Posterior vena cava (tissue), 2 donors: ENCODE data around the gene TRIM46. TPM values are rescaled to one million over a fixed set of nuclear protein-coding genes. Genes with fewer than 3 reads are reported as not detected.
"Not testable (repeated sequence)": the region's sequence is repeated elsewhere in the genome, so short reads cannot be mapped to it uniquely, and the experiment has no call there.

Experiments
- DNase-seq: peaks from one replicate; pipeline ENCODE4 v3.0.0-alpha.2; 2020; ENCODE audit warnings: low spot score
- intact Hi-C, 2 donors: fragments of 100-400 bp; cut with DNase I; formaldehyde crosslinking; loops; one replicate each; pipeline versions ENCODE4 v1.14.1 to v1.14.2; 2022 to 2023
- total RNA-seq, 2 donors: library from RNA; stranded (reverse); fragmentation: NEBNext Ultra II Directional; extraction: Animal tissue kit (Norgen Biotek cat#: 25700); gene quantifications; one replicate each; pipeline ENCODE4 v1.2.1, GENCODE V29; 2021
- donor health status: DM: yes; HTN: yes; CAD: no.
- donor health status: DM: yes; HTN: yes; CAD: no.

The TRIM46 gene
- total RNA-seq, 2 donors from 2014 or later, result 1.3 to 2.1 TPM

DNA sequence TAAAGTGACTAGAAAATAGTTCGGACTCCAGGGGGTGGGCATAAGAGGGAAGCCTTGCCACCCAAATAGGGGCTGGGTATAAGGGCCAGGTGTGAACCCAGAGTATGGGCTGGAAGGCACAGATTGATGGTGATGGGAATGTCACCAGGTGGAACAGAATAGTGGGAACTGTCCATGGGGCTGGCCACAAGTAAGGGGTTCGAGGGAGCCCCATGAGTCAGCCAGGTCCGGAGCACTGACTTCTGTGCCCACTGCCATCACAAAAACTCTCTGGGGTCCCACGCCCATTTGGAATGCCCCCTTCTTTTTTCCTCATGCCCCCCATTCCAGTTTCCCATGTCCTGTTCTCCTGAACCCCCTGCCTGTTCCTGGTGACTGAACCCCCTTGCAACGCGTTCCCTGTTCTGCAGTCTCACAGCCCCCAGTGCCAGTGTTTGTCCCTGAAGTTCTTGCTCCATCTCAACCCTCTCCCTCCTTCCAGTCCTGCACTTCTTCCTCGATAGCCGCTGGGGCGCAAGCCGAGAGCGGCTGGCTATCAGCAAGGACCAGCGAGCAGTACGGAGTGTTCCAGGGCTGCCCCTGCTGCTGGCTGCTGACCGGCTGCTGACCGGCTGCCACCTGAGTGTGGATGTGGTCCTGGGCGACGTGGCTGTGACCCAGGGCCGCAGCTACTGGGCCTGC lies 7.9 kb downstream of the TRIM46 start:
- intact Hi-C loops, result no loop called here
- peak; percentile 58 for DNase-seq

DNA sequence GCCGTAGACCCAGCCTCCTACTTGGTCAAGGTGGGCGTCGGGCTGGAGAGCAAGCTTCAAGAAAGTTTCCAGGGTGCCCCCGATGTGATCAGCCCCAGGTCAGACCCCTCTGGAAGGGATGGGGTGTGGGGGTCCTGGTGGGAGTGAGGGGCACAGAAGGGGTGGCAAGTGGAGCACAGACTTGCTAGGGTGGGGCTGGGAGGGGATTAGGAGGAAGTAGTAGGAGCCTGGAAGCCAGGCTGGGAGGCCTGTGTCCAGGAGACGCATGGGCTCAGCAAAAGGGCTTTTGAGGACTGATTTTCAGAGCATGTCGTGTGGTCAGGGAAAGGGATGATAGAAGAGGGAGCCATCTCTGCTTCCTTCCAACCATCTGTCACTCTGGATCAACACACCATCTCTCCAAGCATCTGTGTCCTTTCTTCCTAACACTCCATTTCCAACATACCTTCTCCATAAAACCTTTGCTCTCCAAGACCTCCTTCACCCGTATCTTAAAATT lies 8.5 kb downstream of the TRIM46 start:
- intact Hi-C loops, result no loop called here
- peak; percentile 60 for DNase-seq

DNA sequence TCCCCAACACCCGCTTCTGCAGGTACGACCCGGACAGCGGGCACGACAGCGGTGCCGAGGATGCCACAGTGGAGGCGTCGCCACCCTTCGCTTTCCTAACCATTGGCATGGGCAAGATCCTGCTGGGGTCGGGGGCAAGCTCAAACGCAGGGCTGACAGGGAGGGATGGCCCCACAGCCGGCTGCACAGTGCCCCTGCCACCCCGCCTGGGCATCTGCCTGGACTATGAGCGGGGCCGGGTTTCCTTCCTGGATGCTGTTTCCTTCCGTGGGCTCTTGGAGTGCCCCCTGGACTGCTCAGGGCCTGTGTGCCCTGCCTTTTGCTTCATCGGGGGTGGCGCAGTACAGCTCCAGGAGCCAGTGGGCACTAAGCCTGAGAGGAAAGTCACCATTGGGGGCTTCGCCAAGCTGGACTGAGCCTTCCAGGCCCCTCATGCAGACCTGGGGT lies 10.1 kb downstream of the TRIM46 start:
- no peak for DNase-seq
- intact Hi-C loops, result no loop called here

GRCh38 chr1:155184351-155184811 lies 10.7 kb downstream of the TRIM46 start:
- intact Hi-C loops, result no loop called here
- no peak for DNase-seq

GRCh38 chr1:155184835-155185782 lies 11.5 kb downstream of the TRIM46 start:
- DNase-seq, result peak; percentile 83
- intact Hi-C loops, result no loop called here

GRCh38 chr1:155185783-155186066 lies 12.1 kb downstream of the TRIM46 start:
- no peak for DNase-seq
- intact Hi-C loops, result no loop called here

DNA sequence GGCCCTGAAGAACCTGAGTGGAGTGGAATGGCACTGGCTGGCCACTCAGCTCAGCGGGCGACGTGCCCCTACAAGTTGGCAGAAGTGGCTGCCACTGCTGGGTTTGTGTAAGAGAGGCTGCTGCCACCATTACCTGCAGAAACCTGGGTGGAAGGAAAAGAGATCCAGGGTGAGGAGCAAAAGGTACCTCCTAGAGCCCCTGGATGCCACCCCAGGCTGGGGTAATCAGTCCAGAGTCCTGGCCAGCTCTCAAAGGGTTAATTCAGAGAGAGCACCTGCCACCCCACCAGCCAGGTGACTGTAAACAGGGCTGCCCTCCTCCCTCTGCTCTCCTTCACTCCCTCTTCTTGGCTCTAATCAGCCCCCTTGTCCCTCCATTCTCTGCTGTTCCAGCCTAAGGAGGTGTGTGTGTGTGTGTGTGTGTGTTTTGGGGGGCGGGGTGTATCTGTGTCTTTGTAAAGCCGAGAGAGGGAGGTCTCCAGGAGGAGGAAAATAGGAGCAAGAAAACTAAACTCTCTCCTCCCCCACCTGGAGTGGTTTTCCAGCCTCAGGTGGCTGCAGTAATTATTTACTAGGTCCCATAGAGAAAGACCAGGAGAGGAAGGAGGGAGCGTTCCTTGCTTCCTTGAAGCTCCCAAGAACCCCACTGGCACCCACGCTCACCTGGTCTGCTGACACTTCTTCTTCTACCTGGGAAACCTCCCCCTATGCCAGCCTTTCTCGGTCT lies 12.6 kb downstream of the TRIM46 start:
- DNase-seq, result peak; percentile 65
- intact Hi-C loops, result no loop called here

- DNase-seq, result no peak
- intact Hi-C loops, result no loop called here
Observed at GRCh38 chr1:155186794-155187455, 13.3 kb downstream of the TRIM46 start.

GRCh38 chr1:155187456-155187891 lies 13.8 kb downstream of the TRIM46 start:
- intact Hi-C loops, result no loop called here
- no peak for DNase-seq

DNA sequence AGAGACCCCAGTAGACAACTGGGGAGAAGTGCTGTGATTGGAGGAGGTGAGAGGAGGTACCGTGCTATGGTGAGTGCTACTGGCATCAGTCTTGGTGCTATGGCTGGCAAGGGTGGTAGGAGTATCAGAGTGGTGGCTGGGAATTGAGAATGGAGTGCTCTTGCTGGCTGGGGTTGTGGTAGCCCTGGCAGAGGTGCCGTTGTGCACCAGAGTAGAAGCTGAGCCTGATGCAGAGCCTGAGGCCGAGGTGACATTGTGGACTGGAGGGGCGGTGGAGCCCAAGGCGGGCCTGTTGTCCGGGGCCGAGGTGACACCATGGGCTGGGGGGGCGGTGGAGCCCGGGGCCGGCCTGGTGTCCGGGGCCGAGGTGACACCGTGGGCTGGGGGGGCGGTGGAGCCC lies 14.6 kb downstream of the TRIM46 start:
- peak; percentile 48 for DNase-seq
- intact Hi-C loops, result no loop called here

GRCh38 chr1:155189926-155190325 lies 16.3 kb downstream of the TRIM46 start:
- intact Hi-C loops, DNase-seq: not testable (repeated sequence)

DNA sequence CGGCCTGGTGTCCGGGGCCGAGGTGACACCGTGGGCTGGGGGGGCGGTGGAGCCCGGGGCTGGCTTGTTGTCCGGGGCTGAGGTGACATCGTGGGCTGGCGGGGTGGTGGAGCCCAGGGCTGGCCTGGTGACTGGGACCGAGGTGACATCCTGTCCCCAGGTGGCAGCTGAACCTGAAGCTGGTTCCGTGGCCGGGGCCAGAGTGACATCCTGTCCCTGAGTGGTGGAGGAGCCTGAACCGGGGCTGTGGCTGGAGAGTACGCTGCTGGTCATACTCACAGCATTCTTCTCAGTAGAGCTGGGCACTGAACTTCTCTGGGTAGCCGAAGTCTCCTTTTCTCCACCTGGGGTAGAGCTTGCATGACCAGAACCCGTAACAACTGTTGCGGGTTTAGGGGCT lies 18.3 kb downstream of the TRIM46 start:
- intact Hi-C loops, result no loop called here
- DNase-seq, result no peak

- DNase-seq, result no peak
- intact Hi-C loops, result no loop called here
Observed at GRCh38 chr1:155192346-155193274, 19.0 kb downstream of the TRIM46 start.

GRCh38 chr1:155193275-155193990 lies 19.8 kb downstream of the TRIM46 start:
- DNase-seq, result peak; percentile 98
- intact Hi-C loops, result no loop called here

- intact Hi-C loops, DNase-seq: not testable (repeated sequence)
Observed at GRCh38 chr1:155193991-155194240, 20.3 kb downstream of the TRIM46 start.

DNA sequence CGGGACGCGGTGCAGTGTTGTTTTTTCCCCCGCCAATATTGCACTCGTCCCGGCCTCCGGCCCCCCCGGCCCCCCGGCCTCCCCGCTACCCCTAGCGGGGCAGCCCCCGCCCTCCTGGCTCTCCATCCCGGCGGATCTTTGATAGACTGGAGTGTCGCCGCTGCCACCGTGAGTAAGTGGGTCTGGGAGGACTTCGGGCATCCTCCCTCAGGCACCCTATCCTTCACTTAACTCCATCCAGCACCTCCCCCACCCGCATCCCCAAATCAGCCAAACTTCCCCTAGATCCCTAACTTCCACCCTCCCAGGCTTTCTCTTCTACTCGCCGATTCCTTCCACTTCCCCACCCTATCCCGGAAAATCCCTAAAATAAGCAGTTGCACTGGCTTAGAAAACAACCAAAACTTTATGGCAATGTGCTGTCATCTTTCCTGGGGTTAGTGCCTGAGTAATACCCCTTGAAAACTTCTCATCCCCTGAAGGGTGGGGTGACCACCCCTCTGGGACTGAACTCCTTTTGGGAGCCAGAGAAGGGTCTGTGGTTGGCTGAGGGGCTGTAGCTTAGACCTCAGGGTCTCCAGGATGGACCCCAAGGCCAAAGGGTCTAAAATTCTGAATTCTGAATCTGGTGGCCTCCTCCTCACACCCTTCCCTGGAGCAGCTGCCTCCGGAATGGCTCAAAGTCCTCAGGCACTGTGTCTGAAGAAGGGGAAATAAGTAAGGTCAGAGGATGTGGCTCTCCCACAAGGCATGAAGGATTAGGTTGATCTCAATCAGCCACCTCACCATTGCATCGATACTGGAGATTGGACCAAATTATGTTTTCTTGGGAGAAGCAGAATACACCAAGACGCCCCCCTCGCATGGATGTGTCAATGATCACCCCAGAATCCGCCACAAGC lies 21.8 kb downstream of the TRIM46 start:
- intact Hi-C loops, result no loop called here
- DNase-seq, result no peak
